ENCODE measurements around the gene MINDY3.
"Not testable (repeated sequence)": the region's sequence is repeated elsewhere in the genome, so short reads cannot be mapped to it uniquely, and the experiment has no call there.

Gene MINDY3

GRCh38 chr10:15865304-15865703 lies 5.0 kb upstream of the MINDY3 start:
- Histone ChIP-seq H3K9me3 (ENCODE audit: control insufficient read depth, insufficient read depth, low read length) (no peaks in the 10 kb centered on the region; the same call in 1 of the 2 replicates), H3K36me3 (ENCODE audit: insufficient read depth, low read length) (no peaks in the 10 kb centered on the region), H3K9ac (ENCODE audit: low read depth, low read length) (no peak overlapping the region), H3K4me1 (ENCODE audit: insufficient read depth, low read length) (no peaks in the 10 kb centered on the region)

- H3K4me1 ChIP-seq (ENCODE audit: insufficient read depth, low read length), result no peaks in the 10 kb centered on the region
- no peak overlapping the region for H3K9ac ChIP-seq (ENCODE audit: low read depth, low read length)
- no peaks in the 10 kb centered on the region for H3K36me3 ChIP-seq (ENCODE audit: insufficient read depth, low read length)
- H3K9me3 ChIP-seq (ENCODE audit: control insufficient read depth, insufficient read depth, low read length), result no peaks in the 10 kb centered on the region; the same call in 1 of the 2 replicates
Measured at GRCh38 chr10:15864419-15864818, 4.1 kb upstream of the MINDY3 start.

GRCh38 chr10:15863733-15864132 lies 3.4 kb upstream of the MINDY3 start:
- Histone ChIP-seq H3K36me3 (ENCODE audit: insufficient read depth, low read length) (no peaks in the 10 kb centered on the region), H3K9ac (ENCODE audit: low read depth, low read length) (no peak overlapping the region)

GRCh38 chr10:15863323-15863722 lies 3.0 kb upstream of the MINDY3 start:
- no peaks in the 10 kb centered on the region; the same call in 1 of the 2 replicates for H3K9me3 ChIP-seq (ENCODE audit: control insufficient read depth, insufficient read depth, low read length)
- H3K9ac ChIP-seq (ENCODE audit: low read depth, low read length), result no peak overlapping the region
- H3K36me3 ChIP-seq (ENCODE audit: insufficient read depth, low read length), result no peaks in the 10 kb centered on the region
- H3K4me1 ChIP-seq (ENCODE audit: insufficient read depth, low read length), result no peaks in the 10 kb centered on the region

More at GRCh38 chr10:15863733-15864132, 3.4 kb upstream of the MINDY3 start:
- Histone ChIP-seq H3K4me1 (ENCODE audit: insufficient read depth, low read length) (no peaks in the 10 kb centered on the region), H3K9me3 (ENCODE audit: control insufficient read depth, insufficient read depth, low read length) (no peaks in the 10 kb centered on the region; the same call in 1 of the 2 replicates)

- no peaks in the 10 kb centered on the region for H3K9me3 ChIP-seq (ENCODE audit: control insufficient read depth, insufficient read depth, low read length)
- no peaks in the 10 kb centered on the region for H3K36me3 ChIP-seq (ENCODE audit: insufficient read depth, low read length)
- H3K9ac ChIP-seq (ENCODE audit: low read depth, low read length), result peak overlapping the region; percentile 86; the same call in 1 of the 2 replicates
- H3K4me1 ChIP-seq (ENCODE audit: insufficient read depth, low read length), result no peaks in the 10 kb centered on the region
Measured at GRCh38 chr10:15860692-15861201, 440 bp upstream of the MINDY3 start.

GRCh38 chr10:15859509-15859905 lies 800 bp downstream of the MINDY3 start:
- H3K9me3 ChIP-seq (ENCODE audit: control insufficient read depth, insufficient read depth, low read length), result no peaks in the 10 kb centered on the region
- H3K36me3 ChIP-seq (ENCODE audit: insufficient read depth, low read length), result no peaks in the 10 kb centered on the region
- H3K4me1 ChIP-seq (ENCODE audit: insufficient read depth, low read length), result no peaks in the 10 kb centered on the region
- H3K9ac ChIP-seq (ENCODE audit: low read depth, low read length), result peak overlapping the region; percentile 86; the same call in 1 of the 2 replicates

GRCh38 chr10:15858861-15859281 lies 1.4 kb downstream of the MINDY3 start:
- Histone ChIP-seq H3K4me1 (ENCODE audit: insufficient read depth, low read length) (no peaks in the 10 kb centered on the region), H3K9ac (ENCODE audit: low read depth, low read length) (no peak overlapping the region), H3K36me3 (ENCODE audit: insufficient read depth, low read length) (no peaks in the 10 kb centered on the region), H3K9me3 (ENCODE audit: control insufficient read depth, insufficient read depth, low read length) (no peaks in the 10 kb centered on the region)

- H3K9ac ChIP-seq (ENCODE audit: low read depth, low read length), result no peak overlapping the region
- H3K9me3 ChIP-seq (ENCODE audit: control insufficient read depth, insufficient read depth, low read length), result no peaks in the 10 kb centered on the region
- H3K4me1 ChIP-seq (ENCODE audit: insufficient read depth, low read length), result no peaks in the 10 kb centered on the region
- no peaks in the 10 kb centered on the region for H3K36me3 ChIP-seq (ENCODE audit: insufficient read depth, low read length)
Measured at GRCh38 chr10:15857107-15857575, 3.2 kb downstream of the MINDY3 start.

GRCh38 chr10:15856328-15857015 lies 3.8 kb downstream of the MINDY3 start:
- H3K9me3 ChIP-seq (ENCODE audit: control insufficient read depth, insufficient read depth, low read length), result no peaks in the 10 kb centered on the region
- no peak overlapping the region for H3K9ac ChIP-seq (ENCODE audit: low read depth, low read length)

GRCh38 chr10:15853800-15854199 lies 6.5 kb downstream of the MINDY3 start:
- H3K4me1 ChIP-seq (ENCODE audit: insufficient read depth, low read length), result no peaks in the 10 kb centered on the region
- H3K36me3 ChIP-seq (ENCODE audit: insufficient read depth, low read length), result no peaks in the 10 kb centered on the region
- H3K9me3 ChIP-seq (ENCODE audit: control insufficient read depth, insufficient read depth, low read length), result peaks cover 3% of the 10 kb centered on the region; the same call in 1 of the 2 replicates
- H3K9ac ChIP-seq (ENCODE audit: low read depth, low read length), result no peak overlapping the region

More at GRCh38 chr10:15856328-15857015, 3.8 kb downstream of the MINDY3 start:
- no peaks in the 10 kb centered on the region for H3K4me1 ChIP-seq (ENCODE audit: insufficient read depth, low read length)
- no peaks in the 10 kb centered on the region for H3K36me3 ChIP-seq (ENCODE audit: insufficient read depth, low read length)

- no peak overlapping the region for H3K9ac ChIP-seq (ENCODE audit: low read depth, low read length)
- H3K9me3 ChIP-seq (ENCODE audit: control insufficient read depth, insufficient read depth, low read length), result peaks cover 3% of the 10 kb centered on the region; the same call in 1 of the 2 replicates
- H3K36me3 ChIP-seq (ENCODE audit: insufficient read depth, low read length), result no peaks in the 10 kb centered on the region
- no peaks in the 10 kb centered on the region for H3K4me1 ChIP-seq (ENCODE audit: insufficient read depth, low read length)
Measured at GRCh38 chr10:15852111-15852557, 8.2 kb downstream of the MINDY3 start.

GRCh38 chr10:15850337-15850978 lies 9.8 kb downstream of the MINDY3 start:
- H3K36me3 ChIP-seq (ENCODE audit: insufficient read depth, low read length); H3K9ac ChIP-seq (ENCODE audit: low read depth, low read length); H3K9me3 ChIP-seq (ENCODE audit: control insufficient read depth, insufficient read depth, low read length); H3K4me1 ChIP-seq (ENCODE audit: insufficient read depth, low read length): not testable (repeated sequence)

GRCh38 chr10:15849316-15849715 lies 11.0 kb downstream of the MINDY3 start:
- Histone ChIP-seq H3K36me3 (ENCODE audit: insufficient read depth, low read length) (no peaks in the 10 kb centered on the region), H3K9me3 (ENCODE audit: control insufficient read depth, insufficient read depth, low read length) (peaks cover 3% of the 10 kb centered on the region; the same call in 1 of the 2 replicates), H3K9ac (ENCODE audit: low read depth, low read length) (no peak overlapping the region), H3K4me1 (ENCODE audit: insufficient read depth, low read length) (no peaks in the 10 kb centered on the region)

- no peaks in the 10 kb centered on the region for H3K4me1 ChIP-seq (ENCODE audit: insufficient read depth, low read length)
- H3K9ac ChIP-seq (ENCODE audit: low read depth, low read length), result no peak overlapping the region
- H3K9me3 ChIP-seq (ENCODE audit: control insufficient read depth, insufficient read depth, low read length), result peaks cover 3% of the 10 kb centered on the region; the same call in 1 of the 2 replicates
- no peaks in the 10 kb centered on the region; the same call in 1 of the 2 replicates for H3K36me3 ChIP-seq (ENCODE audit: insufficient read depth, low read length)
Measured at GRCh38 chr10:15847481-15847880, 12.8 kb downstream of the MINDY3 start.
